Measurements from ENCODE around the gene NUDT14.

Gene NUDT14

DNA sequence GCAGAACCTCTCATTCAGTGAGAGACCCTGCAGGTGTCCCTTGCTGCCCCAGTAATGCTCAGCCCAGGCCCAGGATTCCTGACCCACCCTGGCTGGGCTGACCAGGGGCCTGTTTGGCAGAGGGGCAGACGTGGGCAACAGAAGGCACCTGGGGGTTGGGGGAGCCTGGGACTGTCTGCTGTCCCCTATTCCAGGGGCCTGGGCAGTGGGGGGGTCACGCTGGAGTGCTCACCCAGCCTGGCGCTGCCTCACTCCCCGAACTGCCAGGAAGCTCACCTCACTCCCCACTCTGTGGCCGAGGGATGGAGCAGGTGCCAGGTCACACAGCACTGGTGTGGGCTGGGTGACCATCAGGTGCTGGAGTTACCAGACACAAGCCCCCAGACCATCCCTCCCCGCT, 22.6 kb upstream of the NUDT14 start:
- Histone ChIP-seq H3K27ac (ENCODE audit: low read depth, low read length) (no peak overlapping the region), H3K4me1 (ENCODE audit: insufficient read depth, low read length) (peaks cover 20% of the 10 kb centered on the region), H3K27me3 (ENCODE audit: control insufficient read depth in 1 of 2, insufficient read depth in 2 of 2, low read length in 2 of 2) (peaks cover 18 to 46% of the 10 kb centered on the region in 2 donors), H3K4me3 (ENCODE audit: low read depth in 1 of 2, low read length in 2 of 2) (no peak overlapping the region), H3K36me3 (ENCODE audit: insufficient read depth, low read length) (no peaks in the 10 kb centered on the region), H3K9me3 (ENCODE audit: low read length) (no peaks in the 10 kb centered on the region), H3K9ac (ENCODE audit: low read length) (no peak overlapping the region)

DNA sequence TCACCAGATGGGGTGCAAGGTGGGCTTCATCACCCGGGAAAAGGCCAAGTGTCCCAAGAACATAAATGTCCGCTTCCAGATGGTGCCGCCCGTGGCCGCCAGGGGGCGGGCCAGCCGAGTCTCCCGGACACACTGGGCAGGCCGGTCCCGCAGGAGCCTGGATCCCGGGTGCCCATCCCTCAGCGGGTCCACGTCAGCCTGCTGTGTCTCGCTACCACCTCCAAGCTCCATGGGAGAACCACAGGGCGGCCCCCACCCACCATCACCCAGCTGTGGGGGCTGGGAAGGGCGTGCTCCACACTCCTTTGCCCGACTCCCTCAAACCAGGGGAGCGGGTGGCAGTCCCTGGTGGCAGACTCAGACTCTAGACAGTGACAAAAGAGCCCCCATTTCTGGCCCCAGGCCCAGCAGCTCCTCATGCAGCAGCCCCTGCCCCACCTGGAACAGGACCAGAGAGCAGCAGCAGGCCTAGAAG, 22.0 kb upstream of the NUDT14 start:
- no peak overlapping the region for H3K27ac ChIP-seq (ENCODE audit: low read depth, low read length)
- H3K9me3 ChIP-seq (ENCODE audit: low read length), result no peaks in the 10 kb centered on the region
- H3K9ac ChIP-seq (ENCODE audit: low read length), result no peak overlapping the region
- H3K36me3 ChIP-seq (ENCODE audit: insufficient read depth, low read length), result no peaks in the 10 kb centered on the region
- no peak overlapping the region for H3K4me3 ChIP-seq (ENCODE audit: low read depth in 1 of 2, low read length in 2 of 2)
- H3K27me3 ChIP-seq (ENCODE audit: control insufficient read depth in 1 of 2, insufficient read depth in 2 of 2, low read length in 2 of 2), result peaks cover 24 to 52% of the 10 kb centered on the region in 2 donors
- peaks cover 20% of the 10 kb centered on the region for H3K4me1 ChIP-seq (ENCODE audit: insufficient read depth, low read length)

DNA sequence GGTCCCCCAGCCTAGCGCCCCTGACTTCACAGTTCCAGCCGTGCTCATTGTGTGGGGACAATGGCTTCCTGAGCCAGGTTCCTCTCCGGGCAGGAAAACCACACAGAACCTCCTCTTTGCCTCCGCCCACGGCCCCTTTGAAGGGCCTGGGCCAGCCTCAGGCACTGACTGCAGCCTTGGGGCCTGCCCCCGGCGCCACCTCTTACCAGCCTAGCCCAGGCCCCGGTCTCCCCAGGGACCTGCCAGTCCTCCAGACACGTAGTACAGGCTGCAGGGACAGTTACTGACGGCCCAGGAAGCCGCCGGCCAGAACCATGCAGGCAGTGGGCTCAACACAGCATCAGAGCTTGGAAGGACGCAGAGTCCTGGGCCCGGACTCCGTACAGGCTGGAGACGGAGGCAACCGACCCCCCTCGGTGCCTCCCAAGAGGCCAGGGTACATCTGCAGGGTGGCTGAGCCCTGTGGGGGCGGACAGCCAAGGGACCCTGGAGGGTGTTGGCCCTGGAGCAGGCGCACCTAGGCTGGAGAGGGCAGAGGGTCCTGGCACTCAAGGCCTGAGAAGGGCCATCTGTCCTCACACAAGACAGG, 20.9 kb upstream of the NUDT14 start:
- Histone ChIP-seq H3K27ac (ENCODE audit: low read depth, low read length) (no peak overlapping the region), H3K9me3 (ENCODE audit: low read length) (no peaks in the 10 kb centered on the region), H3K27me3 (ENCODE audit: control insufficient read depth in 1 of 2, insufficient read depth in 2 of 2, low read length in 2 of 2) (peaks cover 29 to 62% of the 10 kb centered on the region in 2 donors), H3K4me3 (ENCODE audit: low read depth in 1 of 2, low read length in 2 of 2) (no peak overlapping the region), H3K4me1 (ENCODE audit: insufficient read depth, low read length) (peaks cover 20% of the 10 kb centered on the region), H3K36me3 (ENCODE audit: insufficient read depth, low read length) (no peaks in the 10 kb centered on the region), H3K9ac (ENCODE audit: low read length) (no peak overlapping the region)

DNA sequence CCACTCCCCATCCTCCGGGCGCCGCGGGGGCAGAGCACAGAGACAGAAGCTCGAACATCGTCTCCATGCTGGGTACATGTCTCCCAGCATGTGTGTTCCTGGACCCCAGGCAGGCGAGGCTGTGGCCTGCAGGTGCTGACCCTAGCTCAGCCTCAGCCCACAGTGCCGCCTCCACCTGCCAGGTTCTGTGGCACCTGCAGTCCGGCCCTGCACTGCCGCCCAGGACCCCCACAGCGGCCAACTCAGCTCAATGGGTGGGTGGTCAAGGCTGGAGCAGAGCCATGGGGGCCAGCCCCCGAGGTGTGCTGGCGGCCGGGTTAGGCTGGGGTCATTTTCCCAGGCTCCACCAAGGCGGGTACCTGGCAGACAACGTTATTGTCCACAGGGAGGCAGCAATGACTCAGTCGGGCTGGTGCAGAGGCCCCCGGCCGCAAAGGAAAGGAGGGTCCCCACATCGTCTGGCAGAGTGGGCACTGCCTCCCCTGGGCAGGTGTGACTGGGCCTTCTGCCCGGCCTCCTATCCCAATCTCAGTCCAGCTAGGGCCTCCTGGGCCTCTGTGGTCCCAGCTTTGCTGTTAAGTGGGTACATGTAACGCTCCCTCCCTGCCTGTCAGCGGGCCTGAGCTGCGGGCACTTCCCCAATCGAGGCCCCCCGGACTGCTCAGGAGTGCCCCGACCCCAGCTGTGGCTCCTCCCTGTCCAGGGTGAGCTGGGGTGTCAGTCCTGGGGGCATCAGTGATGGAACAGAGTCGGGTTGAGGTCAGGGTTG, 20.2 kb upstream of the NUDT14 start:
- Histone ChIP-seq H3K4me1 (ENCODE audit: insufficient read depth, low read length) (peaks cover 20% of the 10 kb centered on the region), H3K27ac (ENCODE audit: low read depth, low read length) (no peak overlapping the region), H3K4me3 (ENCODE audit: low read depth in 1 of 2, low read length in 2 of 2) (no peak overlapping the region)

DNA sequence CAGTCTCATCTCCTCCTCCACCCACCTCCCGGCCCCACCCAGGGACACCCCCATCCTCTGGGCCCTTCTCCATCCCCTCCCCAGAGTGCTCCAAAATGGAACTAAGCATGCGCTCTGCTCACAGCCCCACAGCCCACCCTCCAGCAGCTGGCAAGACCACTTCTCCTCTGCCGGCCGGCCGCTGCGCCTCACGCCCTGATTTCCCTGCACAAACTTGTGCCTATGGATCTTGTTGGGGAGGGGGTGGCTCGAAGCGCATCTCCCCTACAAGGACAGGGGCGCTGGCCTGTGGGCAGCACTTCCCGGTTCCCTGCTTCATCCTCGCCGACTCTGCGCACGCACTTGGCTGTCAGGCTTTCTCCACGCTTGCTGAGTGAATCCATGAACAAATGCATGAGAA, 19.5 kb upstream of the NUDT14 start:
- H3K27me3 ChIP-seq (ENCODE audit: control insufficient read depth in 1 of 2, insufficient read depth in 2 of 2, low read length in 2 of 2), result peaks cover 29 to 76% of the 10 kb centered on the region in 2 donors
- no peak overlapping the region for H3K4me3 ChIP-seq (ENCODE audit: low read depth in 1 of 2, low read length in 2 of 2)
- H3K27ac ChIP-seq (ENCODE audit: low read depth, low read length), result no peak overlapping the region
- H3K4me1 ChIP-seq (ENCODE audit: insufficient read depth, low read length), result peaks cover 16% of the 10 kb centered on the region
- no peaks in the 10 kb centered on the region for H3K9me3 ChIP-seq (ENCODE audit: low read length)
- H3K9ac ChIP-seq (ENCODE audit: low read length), result no peak overlapping the region
- H3K36me3 ChIP-seq (ENCODE audit: insufficient read depth, low read length), result no peaks in the 10 kb centered on the region

More for the DNA sequence above, 20.2 kb upstream of the NUDT14 start:
- no peak overlapping the region for H3K9ac ChIP-seq (ENCODE audit: low read length)
- no peaks in the 10 kb centered on the region for H3K9me3 ChIP-seq (ENCODE audit: low read length)
- H3K36me3 ChIP-seq (ENCODE audit: insufficient read depth, low read length), result no peaks in the 10 kb centered on the region
- peaks cover 29 to 69% of the 10 kb centered on the region in 2 donors for H3K27me3 ChIP-seq (ENCODE audit: control insufficient read depth in 1 of 2, insufficient read depth in 2 of 2, low read length in 2 of 2)

DNA sequence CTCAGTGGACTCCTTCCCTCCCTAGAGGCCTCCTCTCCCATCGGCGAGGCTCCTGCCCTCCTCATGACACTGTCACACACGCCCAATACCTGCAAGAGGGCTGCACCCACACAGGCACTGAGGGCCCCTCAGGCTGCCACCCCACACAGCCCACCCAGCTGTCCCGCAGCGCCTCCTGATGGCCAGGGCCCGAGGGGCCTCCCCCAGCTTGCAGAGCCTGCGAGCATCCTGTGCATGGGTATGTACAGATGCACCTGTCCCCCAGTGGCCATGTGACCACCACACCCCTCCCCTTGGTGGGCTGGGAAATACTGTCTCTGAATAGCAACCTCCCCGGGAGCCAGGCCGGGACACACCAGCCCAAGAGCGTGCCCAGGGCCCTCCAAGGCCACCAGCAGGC, 19.0 kb upstream of the NUDT14 start:
- Histone ChIP-seq H3K36me3 (ENCODE audit: insufficient read depth, low read length) (no peaks in the 10 kb centered on the region), H3K9ac (ENCODE audit: low read length) (no peak overlapping the region), H3K27ac (ENCODE audit: low read depth, low read length) (no peak overlapping the region), H3K4me3 (ENCODE audit: low read depth in 1 of 2, low read length in 2 of 2) (no peak overlapping the region), H3K9me3 (ENCODE audit: low read length) (no peaks in the 10 kb centered on the region), H3K4me1 (ENCODE audit: insufficient read depth, low read length) (peaks cover 14% of the 10 kb centered on the region), H3K27me3 (ENCODE audit: control insufficient read depth in 1 of 2, insufficient read depth in 2 of 2, low read length in 2 of 2) (peaks cover 34 to 82% of the 10 kb centered on the region in 2 donors)

DNA sequence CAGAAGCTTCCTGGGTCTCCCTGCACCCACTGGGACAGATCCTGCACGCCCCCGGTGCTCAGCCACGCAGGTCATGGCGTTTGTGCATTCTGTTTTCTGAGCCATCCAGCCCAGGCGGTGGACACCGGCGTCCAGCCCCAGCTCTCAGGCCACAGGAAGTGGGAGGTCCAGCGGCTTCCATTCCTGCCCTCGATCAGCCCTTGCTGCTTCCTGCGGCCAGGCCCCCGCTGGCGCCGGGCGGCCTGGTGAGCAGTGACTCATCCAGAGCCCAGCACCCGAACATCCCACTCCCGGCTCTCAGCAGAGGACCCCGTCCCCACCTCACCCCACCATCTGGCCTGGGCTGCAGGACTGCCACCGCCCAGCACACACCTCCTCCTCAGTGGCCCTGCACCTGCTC, 18.0 kb upstream of the NUDT14 start:
- Histone ChIP-seq H3K4me3 (ENCODE audit: low read depth in 1 of 2, low read length in 2 of 2) (no peak overlapping the region), H3K4me1 (ENCODE audit: insufficient read depth, low read length) (peaks cover 4% of the 10 kb centered on the region), H3K36me3 (ENCODE audit: insufficient read depth, low read length) (no peaks in the 10 kb centered on the region), H3K27me3 (ENCODE audit: control insufficient read depth in 1 of 2, insufficient read depth in 2 of 2, low read length in 2 of 2) (peaks cover 40 to 91% of the 10 kb centered on the region in 2 donors), H3K9me3 (ENCODE audit: low read length) (no peaks in the 10 kb centered on the region), H3K9ac (ENCODE audit: low read length) (no peak overlapping the region), H3K27ac (ENCODE audit: low read depth, low read length) (no peak overlapping the region)

DNA sequence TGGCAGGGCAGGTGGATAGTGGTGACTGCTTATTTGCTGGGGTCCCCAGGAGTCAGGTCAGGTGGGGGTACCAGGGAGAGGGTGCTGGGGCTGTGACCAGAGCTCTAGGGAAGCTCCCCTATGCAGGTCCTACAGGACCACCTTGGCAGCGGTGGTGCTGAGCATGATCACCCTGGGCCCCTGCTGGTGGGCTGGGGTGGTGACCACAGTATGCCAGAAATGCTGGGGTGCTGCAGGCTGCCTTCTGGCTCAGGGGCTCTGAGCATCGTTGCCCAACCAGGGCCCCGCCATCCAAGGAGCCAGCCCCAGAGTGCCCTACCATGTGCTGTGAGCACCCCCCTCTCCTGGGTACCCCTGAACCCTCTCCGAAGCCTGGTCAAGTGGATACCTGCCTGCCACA, 17.5 kb upstream of the NUDT14 start:
- no peaks in the 10 kb centered on the region for H3K36me3 ChIP-seq (ENCODE audit: insufficient read depth, low read length)
- no peak overlapping the region for H3K9ac ChIP-seq (ENCODE audit: low read length)
- H3K27me3 ChIP-seq (ENCODE audit: control insufficient read depth in 1 of 2, insufficient read depth in 2 of 2, low read length in 2 of 2), result peaks cover 45 to 96% of the 10 kb centered on the region in 2 donors

DNA sequence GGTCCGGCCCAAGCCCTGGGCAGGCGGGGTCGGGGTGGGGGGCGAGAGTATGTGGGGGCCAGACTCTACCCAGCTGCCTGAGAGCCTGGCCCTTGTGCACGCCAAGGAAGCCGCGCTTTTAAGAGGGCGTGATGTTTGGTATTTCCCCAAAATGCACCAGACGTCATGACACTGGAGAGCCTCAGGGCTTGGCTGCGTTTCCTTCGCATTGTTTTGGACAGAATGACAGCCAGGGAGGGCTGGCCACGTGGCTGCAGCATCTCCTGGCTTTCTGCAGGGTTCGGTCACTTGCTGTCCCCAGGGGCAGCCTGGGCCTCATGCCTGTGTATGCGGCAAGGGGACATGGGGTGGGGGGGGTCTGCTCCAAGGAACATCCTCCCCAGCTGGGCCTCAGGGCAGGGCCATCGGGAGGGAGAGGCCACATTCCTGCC, 16.1 kb upstream of the NUDT14 start:
- Histone ChIP-seq H3K9ac (ENCODE audit: low read length) (no peak overlapping the region), H3K27me3 (ENCODE audit: control insufficient read depth in 1 of 2, insufficient read depth in 2 of 2, low read length in 2 of 2) (peaks cover 51 to 97% of the 10 kb centered on the region in 2 donors), H3K36me3 (ENCODE audit: insufficient read depth, low read length) (no peaks in the 10 kb centered on the region), H3K4me3 (ENCODE audit: low read depth in 1 of 2, low read length in 2 of 2) (no peak overlapping the region), H3K9me3 (ENCODE audit: low read length) (no peaks in the 10 kb centered on the region), H3K4me1 (ENCODE audit: insufficient read depth, low read length) (no peaks in the 10 kb centered on the region), H3K27ac (ENCODE audit: low read depth, low read length) (no peak overlapping the region)

More for the DNA sequence above, 17.5 kb upstream of the NUDT14 start:
- Histone ChIP-seq H3K27ac (ENCODE audit: low read depth, low read length) (no peak overlapping the region), H3K4me1 (ENCODE audit: insufficient read depth, low read length) (no peaks in the 10 kb centered on the region), H3K9me3 (ENCODE audit: low read length) (no peaks in the 10 kb centered on the region), H3K4me3 (ENCODE audit: low read depth in 1 of 2, low read length in 2 of 2) (no peak overlapping the region)

DNA sequence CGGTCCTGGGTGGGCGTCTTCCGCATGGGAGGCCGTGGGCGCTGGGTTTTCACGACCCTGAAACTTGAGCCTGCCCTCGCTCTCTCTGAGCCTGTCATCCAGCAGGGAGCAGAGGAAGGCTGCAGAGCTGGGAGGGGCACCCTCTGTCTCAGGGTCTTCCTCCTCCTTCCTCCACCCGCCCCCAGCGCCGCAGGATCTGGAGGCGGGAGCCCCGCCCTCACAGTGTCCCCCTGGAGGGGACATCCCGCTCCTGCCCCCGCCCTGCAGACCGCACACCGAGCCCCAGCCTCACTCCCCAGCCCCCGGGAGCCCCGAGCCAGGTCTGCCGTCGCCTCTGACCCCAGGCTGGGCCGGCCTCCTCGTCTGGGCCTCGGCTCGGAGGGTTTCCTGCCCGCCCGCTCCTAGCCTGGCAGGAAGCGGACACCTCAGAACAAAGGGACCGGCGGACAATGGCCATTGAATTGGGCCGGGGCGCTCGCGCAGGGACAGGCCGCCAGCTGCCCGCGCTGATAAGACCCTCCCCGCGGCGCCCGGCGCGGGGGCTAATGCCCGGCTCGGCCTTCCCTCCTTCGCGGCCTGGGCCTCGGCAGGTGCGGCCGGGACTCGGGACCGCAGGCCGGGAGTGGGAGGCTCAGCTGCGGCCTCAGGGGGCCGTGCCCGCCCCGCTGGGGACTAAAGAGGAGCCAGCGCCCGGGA, 15.3 kb upstream of the NUDT14 start:
- Histone ChIP-seq H3K9ac (ENCODE audit: low read length) (no peak overlapping the region), H3K27me3 (ENCODE audit: control insufficient read depth in 1 of 2, insufficient read depth in 2 of 2, low read length in 2 of 2) (peaks cover 51 to 89% of the 10 kb centered on the region in 2 donors), H3K36me3 (ENCODE audit: insufficient read depth, low read length) (no peaks in the 10 kb centered on the region), H3K4me1 (ENCODE audit: insufficient read depth, low read length) (no peaks in the 10 kb centered on the region), H3K27ac (ENCODE audit: low read depth, low read length) (no peak overlapping the region), H3K9me3 (ENCODE audit: low read length) (no peaks in the 10 kb centered on the region), H3K4me3 (ENCODE audit: low read depth in 1 of 2, low read length in 2 of 2) (no peak overlapping the region)

DNA sequence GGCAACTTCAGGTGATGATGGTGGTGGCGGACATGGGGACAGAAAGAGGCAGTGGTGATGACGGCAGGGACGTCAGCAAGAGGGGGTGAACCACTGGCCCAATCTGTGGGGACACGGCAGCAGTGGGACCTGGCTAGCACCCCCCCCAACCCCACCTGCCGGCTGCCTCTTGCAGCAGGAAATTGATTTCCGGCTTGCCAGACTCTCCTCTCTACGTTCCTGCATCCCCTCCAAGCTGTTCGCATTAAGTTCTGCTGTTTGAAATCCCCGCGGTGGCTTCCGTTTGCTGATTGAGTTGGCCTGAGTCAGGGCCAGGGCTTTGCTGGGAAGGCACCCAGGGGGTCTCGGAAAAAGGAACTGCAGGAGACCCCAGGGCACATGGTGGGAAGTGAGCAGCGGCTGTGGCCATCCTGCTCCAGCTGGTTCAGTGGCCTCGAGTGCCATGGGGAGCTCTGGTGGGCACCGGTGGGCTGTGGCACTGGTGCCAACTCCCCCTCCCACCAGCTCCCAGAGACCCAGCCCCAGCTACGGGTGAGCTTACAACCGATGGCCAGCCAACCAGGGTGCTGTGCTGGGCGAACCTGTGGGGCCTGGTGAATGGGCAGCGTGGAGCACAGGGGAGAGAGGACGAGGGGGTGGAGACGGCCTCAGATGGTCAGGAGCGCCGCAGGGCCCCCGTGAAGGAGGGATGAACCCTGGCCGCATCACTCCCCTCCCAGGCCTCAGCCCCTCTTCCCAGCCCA, 14.6 kb upstream of the NUDT14 start:
- peaks cover 45 to 88% of the 10 kb centered on the region in 2 donors for H3K27me3 ChIP-seq (ENCODE audit: control insufficient read depth in 1 of 2, insufficient read depth in 2 of 2, low read length in 2 of 2)
- H3K36me3 ChIP-seq (ENCODE audit: insufficient read depth, low read length), result no peaks in the 10 kb centered on the region
- no peak overlapping the region for H3K27ac ChIP-seq (ENCODE audit: low read depth, low read length)
- H3K4me3 ChIP-seq (ENCODE audit: low read depth in 1 of 2, low read length in 2 of 2), result no peak overlapping the region
- no peaks in the 10 kb centered on the region for H3K9me3 ChIP-seq (ENCODE audit: low read length)
- H3K9ac ChIP-seq (ENCODE audit: low read length), result no peak overlapping the region
- no peaks in the 10 kb centered on the region for H3K4me1 ChIP-seq (ENCODE audit: insufficient read depth, low read length)
